Bronchial epithelial cell (primary cell): Measurements from ENCODE around the gene EQTN. TPM values are rescaled to one million over a fixed set of nuclear protein-coding genes. Genes with fewer than 3 reads are reported as not detected.

Experiments
- DNase-seq: peaks from one replicate; pipeline ENCODE4 v3.0.0-alpha.2; 2010; ENCODE audit warnings: low read depth
- FAIRE-seq: peaks from 2 replicates; lab custom pipeline; 2011; peaks lifted over from hg19 to GRCh38; lab: Jason Lieb, UNC
- H3K27me3 ChIP-seq: 2 replicates; pipeline ENCODE4 v1.5.1; 2011; ENCODE audit warnings: low read length; ENCODE audit not compliant: control insufficient read depth, insufficient read depth
- H3K36me3 ChIP-seq: 2 replicates; pipeline ENCODE4 v1.5.1; 2011; ENCODE audit warnings: low read length; ENCODE audit not compliant: control insufficient read depth, insufficient read depth
- H3K4me3 ChIP-seq: 2 replicates; pipeline ENCODE4 v1.5.1; 2011; ENCODE audit warnings: mild to moderate bottlenecking, low read depth, low read length, control low read depth
- CTCF ChIP-seq: IDR thresholded peaks from 2 replicates; pipeline ENCODE4 v1.5.1; 2011; ENCODE audit warnings: mild to moderate bottlenecking, moderate library complexity, low read length, control low read depth, inconsistent platforms; ENCODE audit not compliant: insufficient read depth, severe bottlenecking
- total RNA-seq: library from RNA; depleted of rRNA; stranded (reverse); fragments of >200 nt; gene quantifications from 2 replicates; pipeline ENCODE4 v1.2.1, GENCODE V29; 2014

EQTN gene
- total RNA-seq, 1 donor from 2014 or later: not detected

- no peak overlapping the region for H3K4me3 ChIP-seq
- FAIRE-seq: no peak
- no peak for DNase-seq
- no peaks in the 10 kb centered on the region for H3K36me3 ChIP-seq
- no peak for TF ChIP-seq CTCF
- H3K27me3 ChIP-seq: no peaks in the 10 kb centered on the region
These were observed 24.8 kb downstream of the EQTN start for GRCh38 chr9:27272103-27272502.

GRCh38 chr9:27261517-27262211 is 35.3 kb downstream of the EQTN start:
- no peak overlapping the region for H3K4me3 ChIP-seq
- H3K36me3 ChIP-seq: no peaks in the 10 kb centered on the region
- H3K27me3 ChIP-seq: peaks cover 4% of the 10 kb centered on the region
- DNase-seq: peak; percentile 85
- peak; percentile 28 for FAIRE-seq
- TF ChIP-seq CTCF: no peak

DNA sequence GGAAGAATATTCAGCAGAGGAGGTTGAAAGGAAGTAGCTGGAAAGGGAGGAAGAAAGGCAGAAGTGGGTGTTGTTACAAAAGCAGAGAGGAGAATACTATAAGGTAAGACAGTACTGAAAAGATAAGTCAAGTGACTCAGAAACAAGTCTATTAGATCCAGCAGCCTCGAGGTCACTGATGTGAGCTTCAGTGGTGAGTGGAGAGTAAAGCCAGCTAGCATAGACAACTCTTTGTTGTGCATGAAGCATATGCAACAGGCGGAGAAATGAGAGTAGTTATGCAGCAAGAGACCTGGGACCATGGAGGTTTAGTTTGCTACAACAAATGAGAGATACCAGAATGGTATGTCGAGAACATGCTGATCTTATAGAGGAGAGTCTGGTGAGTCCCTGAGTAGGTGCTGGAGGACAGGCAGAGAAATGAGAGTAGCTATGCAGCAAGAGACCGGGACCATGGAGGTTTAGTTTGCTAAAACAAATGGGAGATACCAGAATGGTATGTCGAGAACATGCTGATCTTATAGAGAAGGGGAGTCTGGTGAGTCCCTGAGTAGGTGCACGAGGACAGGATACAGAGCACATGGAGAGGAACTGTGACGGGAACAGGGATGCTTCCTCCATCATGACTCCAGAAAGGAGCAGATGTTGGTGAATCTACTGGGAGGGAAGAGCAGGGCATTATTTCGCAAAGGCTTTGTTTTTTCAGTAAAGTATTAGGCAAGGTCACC is 36.0 kb downstream of the EQTN start:
- H3K27me3 ChIP-seq: peaks cover 4% of the 10 kb centered on the region
- no peak overlapping the region for H3K4me3 ChIP-seq
- no peak for TF ChIP-seq CTCF
- FAIRE-seq (no peak), DNase-seq (no peak)
- H3K36me3 ChIP-seq: no peaks in the 10 kb centered on the region

DNA sequence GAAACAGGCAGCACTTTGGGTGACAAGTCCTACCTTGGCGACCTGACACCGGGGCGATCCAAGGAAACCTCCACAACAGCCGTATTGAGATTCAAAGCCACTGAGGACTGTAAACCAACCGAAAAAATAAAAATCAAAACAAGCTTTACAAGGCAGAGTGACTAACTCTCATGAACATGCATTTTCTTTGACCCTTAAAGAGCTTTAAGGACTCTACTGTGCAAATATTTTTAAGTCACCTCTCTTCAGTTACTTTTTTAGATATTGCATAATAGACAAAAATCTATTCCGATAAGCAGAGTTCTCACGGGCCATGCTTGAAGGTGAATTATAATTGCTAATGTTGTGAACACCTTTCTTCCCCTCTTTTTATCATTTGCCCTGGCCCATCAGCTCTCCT is 38.3 kb downstream of the EQTN start:
- Histone ChIP-seq H3K36me3 (no peaks in the 10 kb centered on the region), H3K4me3 (no peak overlapping the region), H3K27me3 (peaks cover 4% of the 10 kb centered on the region)
- FAIRE-seq (no peak), DNase-seq (no peak)
- TF ChIP-seq CTCF: no peak

GRCh38 chr9:27248702-27249101 is 48.2 kb downstream of the EQTN start:
- no peak overlapping the region for H3K4me3 ChIP-seq
- H3K27me3 ChIP-seq: no peaks in the 10 kb centered on the region
- TF ChIP-seq CTCF: no peak
- DNase-seq (peak; percentile 40), FAIRE-seq (no peak)
- H3K36me3 ChIP-seq: no peaks in the 10 kb centered on the region
